Testis (tissue), 2 donors: ENCODE data around the gene SEPTIN5.

Source experiments
- POLR2A ChIP-seq: fragments of 450-650 bp; IDR thresholded peaks from one replicate; pipeline ENCODE4 v1.6.1; 2017; ENCODE audit warnings: antibody characterized with exemption, mild to moderate bottlenecking, moderate library complexity
- TF ChIP-seq, protein P1 (sequence below), 3 experiments: fragments of 450-650 bp in 2 of 3; fragments of 200-600 bp in 1 of 3; sonication (generic) in 1 of 3; IDR thresholded peaks; one replicate each; pipeline ENCODE4 v1.5.1; 2016 to 2019; ENCODE audit warnings: antibody characterized with exemption in 3 of 3, mild to moderate bottlenecking in 2 of 3, moderate library complexity in 1 of 3

DNA sequence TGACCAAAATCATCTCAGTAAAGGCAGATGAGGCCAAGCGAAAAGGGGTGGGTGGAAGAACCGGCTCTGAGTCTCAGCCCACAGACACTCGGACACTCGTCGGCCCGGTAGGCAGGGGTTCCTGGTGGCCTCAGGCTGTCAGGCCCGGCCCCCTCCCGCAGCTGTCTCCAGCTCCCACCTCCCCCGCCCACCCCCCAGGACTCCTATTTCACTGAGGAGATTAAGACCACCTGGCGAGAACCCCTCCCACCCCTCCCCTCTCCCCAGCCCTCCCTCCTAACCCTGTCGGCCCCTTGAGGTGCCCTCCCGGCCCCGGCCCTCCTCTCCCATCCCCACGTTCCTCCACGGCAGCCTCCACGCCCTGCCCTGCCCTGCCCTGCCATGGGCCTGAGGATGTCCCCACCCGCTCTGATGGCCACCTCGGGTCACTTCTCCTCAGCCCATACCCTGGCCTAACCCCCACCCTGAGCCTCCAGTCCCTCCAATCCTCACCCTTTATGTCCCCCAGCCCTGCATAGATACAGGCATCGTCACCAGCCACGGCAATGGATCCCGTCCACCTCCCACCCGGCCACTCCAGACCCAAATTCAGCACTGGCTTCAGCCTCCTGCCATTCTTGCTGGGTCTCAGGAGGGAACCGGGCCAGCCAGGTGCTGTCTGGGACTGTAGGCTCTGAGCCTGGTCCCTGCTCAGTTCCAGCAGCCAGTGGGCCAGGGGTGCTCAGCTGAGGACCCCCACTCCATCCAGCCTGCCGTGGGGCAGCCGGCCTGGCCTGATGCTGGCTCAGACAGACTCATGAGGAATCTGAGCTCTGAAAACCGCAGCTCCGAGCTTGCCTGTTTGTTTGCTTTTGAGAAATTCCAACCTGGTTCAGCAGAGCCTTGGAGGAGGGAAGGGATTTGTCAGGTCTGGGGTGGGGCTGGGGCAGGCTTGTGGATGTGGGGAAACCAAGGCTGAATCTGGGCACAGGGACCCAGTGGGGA is 36.5 kb downstream of the SEPTIN5 start:
- TF ChIP-seq POLR2A, result no peak
- TF ChIP-seq, protein P1, sequence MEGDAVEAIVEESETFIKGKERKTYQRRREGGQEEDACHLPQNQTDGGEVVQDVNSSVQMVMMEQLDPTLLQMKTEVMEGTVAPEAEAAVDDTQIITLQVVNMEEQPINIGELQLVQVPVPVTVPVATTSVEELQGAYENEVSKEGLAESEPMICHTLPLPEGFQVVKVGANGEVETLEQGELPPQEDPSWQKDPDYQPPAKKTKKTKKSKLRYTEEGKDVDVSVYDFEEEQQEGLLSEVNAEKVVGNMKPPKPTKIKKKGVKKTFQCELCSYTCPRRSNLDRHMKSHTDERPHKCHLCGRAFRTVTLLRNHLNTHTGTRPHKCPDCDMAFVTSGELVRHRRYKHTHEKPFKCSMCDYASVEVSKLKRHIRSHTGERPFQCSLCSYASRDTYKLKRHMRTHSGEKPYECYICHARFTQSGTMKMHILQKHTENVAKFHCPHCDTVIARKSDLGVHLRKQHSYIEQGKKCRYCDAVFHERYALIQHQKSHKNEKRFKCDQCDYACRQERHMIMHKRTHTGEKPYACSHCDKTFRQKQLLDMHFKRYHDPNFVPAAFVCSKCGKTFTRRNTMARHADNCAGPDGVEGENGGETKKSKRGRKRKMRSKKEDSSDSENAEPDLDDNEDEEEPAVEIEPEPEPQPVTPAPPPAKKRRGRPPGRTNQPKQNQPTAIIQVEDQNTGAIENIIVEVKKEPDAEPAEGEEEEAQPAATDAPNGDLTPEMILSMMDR (IDR thresholded peaks at IDR 0.05), result no peak
